Stimulated activated CD4-positive, alpha-beta T cell treated with anti-CD3 and anti-CD28 coated beads, TNF-alpha, amount 100 ng/mL, for 4 hours (primary cell): ENCODE data around the gene ARID4B.
"Not testable (repeated sequence)": the region's sequence is repeated elsewhere in the genome, so short reads cannot be mapped to it uniquely, and the experiment has no call there.

ENCODE experiments used
- DNase-seq, 3 experiments: peaks; one replicate each; pipeline ENCODE4 v3.0.0-alpha.2; 2020; ENCODE audit warnings: low read depth in 3 of 3

The ARID4B gene

DNA sequence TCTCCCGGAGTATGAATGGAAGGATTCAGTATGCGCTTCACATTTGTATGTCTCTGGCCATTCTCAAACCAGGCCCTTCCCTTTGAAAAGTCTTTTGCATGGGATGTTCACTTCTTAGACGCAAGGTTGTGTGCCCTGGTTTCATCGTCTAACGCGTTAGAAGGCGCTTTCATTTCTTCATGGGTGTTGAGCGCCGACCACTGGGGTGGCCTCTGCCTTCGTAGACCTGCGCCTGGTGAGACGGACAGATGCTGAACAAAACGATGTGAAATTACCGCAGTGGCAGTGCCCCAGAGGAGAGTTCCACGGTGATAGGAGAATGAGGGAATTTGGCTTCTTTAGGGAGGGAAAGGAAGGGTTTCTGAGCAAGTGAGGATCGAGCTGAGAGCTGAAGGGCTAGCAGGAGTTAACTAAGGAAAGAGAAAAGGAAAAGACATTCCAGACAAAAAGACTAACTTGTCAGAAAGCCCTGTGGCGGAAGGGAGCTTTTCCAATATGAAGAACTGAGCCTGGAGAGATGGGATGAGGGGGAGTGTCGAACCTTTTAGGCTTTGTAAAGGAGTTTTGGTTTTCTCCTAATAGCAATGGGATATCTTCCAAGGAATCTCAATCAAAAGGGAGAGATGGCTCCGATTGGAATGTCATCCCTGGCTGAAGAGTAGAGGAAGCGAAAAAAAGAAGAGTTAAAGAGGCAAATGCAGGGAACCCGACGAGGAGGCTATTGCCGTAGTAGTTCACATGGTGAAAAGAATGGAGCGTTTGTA, 1.3 kb upstream of the ARID4B start:
- peak in 2 of 3 experiments; percentile 9 to 13 for DNase-seq

DNA sequence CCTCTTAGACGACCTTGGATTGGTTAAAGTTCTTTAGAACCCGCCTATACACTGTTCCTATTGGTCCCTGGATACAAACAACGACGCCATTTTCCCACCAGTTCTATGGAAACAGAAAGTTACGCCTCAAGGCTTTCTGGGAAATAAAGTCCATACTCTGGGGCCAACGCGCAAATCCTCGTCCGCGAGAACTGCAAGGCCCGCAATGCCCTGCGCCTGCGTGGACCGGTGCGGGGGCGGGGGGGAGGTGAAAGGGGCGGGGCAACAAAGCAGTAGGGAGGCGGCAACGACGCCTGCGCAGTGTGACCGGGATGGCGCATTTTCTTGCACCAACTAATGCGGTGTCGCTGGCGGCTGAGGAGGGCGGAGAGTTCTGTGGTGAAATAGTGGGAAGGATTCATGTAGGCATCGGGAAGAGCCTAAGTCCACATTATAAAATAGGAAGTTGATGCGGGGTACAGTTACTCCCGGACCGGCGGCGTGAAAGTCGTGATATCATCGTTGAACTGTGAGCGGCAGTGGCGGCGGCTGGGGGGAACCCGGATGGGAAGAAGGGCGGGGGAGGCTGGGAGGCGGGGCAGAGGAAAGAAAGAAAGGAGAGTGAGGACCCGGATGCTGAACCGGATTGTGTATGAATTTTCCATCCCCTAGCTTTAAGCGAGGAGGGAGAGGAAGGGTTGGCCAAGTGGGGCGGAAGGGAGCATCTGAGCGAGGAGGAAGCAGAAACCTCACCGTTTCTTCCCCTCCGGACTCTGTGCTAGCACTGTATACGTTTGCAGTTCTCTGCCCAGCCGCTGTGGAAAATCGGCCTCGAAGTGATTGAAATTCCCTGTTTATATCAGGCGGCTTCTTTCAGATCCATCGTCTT, 526 bp upstream of the ARID4B start, which contains the start of gene GGPS1:
Gene GGPS1, plus strand, starts transcription at position 300 of the 868 bp plus-strand sequence. CDS start 6,695 bp downstream, outside the sequence.
- peak; percentile 99 for DNase-seq

DNA sequence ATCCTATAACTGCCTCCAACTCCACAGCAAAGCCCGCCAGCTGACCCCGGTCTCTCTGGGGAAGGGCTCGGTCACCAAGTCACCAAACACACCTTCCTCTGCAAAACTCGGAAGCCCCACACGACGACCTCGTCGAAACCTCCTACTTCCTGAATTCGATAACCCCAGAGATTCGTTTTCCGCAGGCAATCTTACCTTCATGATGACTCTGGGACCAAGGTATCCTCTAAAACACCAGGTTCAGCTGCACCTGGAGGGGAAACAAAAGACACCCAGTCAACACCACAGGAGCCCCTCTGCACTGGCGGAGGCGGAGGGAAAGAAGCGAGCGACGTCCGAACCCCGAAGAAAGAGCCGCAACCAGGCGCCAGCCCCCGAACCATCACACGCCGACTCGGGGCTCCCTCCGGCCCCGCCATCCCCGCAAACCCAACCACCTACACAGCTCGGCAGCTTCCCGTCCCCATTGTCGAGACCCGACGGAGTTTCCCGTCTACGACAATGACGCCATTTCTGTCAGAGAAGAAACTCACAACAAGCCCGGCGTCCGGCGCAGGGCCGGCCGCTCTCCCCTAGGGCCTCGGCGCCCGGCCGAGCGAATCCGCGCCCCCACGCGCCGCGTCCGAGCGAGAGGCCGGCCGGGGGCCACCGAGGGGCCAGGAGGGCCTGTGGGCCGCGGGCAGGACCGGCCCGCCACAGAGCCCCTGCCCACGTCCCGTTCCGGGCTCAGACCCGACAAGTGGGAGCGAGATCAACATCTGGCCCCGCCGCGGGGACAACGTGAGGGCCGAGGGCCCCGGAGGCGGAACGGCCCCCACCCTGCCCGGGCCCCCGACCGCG, 1.0 kb downstream of the ARID4B start:
- peak; percentile 25 to 40 (median 32) for DNase-seq

DNA sequence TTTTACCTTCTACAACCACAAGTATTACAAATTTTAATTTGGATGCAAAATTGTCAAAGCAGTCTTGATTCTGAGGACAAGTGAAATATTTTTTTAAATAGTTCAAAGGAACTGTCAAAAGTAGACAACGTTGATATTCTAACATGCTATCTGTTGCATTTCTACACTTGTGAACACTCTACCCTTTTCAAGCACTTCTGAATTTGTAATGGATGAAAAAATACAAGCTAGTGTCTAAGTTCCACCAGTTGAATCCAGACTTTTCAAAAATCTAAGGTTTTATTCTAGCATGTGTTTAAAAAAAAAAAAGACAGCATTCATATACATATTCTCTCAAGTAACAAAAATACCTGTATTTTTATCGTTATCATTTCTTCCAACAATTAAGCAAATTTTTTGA, 2.1 kb downstream of the ARID4B start:
- no peak for DNase-seq

DNA sequence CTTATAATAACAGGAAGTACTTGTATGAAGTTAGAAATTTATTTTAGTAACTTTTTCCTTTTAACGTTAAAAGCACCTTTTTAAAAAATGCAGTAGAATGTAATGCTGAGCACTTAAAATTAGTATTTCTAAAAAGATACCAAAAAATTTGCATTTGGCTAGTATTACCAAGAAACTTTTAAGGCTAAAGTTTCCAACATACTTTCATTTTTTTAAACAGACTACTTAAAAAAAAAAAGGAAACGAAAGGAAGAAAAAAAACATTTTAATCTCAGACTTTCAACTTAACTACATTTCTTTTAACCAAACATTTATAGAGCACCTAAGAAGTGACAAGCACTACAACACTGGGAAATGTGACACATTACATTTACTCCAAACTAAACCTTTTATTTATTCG, 2.8 kb downstream of the ARID4B start:
- no peak for DNase-seq

DNA sequence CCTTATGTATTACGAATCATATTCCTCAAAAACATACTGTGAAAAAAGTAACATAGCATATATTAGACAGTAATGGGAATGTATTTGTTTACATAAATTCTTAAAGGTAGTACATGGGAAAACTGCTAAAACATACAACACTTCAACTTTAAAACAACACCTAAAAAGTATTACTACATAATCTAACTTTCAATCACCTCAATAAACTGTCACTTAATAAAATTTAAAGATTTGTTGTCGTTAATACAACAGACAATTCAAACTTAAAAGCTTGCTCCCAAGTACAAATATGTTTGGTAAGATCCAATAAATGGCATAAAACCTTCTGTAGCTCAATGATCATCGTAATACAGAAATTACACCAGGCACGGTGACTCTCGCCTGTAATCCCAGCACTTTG, 3.7 kb downstream of the ARID4B start:
- no peak for DNase-seq

DNA sequence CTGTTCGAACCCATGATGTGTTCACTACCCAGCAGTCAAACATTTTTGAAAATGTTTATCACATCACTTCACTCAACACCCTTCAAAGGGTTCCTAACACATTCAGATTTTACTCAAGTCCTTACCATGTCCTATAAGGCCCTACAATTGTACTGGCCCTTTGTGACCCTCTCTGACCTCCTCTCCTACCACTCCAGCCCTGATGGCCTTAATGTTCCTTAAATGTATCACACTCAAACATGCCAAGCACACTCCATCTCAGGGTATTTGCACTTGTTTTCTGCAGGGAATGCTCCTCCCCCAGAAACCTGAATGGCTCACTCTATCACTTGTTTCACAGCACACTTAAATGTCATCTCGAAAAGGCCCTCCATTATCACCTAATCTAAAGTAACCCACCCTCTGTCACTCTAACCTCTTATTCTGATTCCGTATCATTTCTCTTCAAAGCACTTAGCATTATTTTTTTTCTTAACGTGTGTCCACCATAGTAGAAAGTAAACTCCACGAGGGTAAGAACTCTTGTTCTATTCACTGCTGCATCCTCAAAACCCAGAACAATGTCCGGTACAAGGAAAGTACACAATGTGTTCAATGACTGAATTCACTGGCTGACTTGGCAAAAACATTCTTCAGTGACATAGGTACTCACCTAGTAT, 7.3 kb downstream of the ARID4B start:
- no peak for DNase-seq

DNA sequence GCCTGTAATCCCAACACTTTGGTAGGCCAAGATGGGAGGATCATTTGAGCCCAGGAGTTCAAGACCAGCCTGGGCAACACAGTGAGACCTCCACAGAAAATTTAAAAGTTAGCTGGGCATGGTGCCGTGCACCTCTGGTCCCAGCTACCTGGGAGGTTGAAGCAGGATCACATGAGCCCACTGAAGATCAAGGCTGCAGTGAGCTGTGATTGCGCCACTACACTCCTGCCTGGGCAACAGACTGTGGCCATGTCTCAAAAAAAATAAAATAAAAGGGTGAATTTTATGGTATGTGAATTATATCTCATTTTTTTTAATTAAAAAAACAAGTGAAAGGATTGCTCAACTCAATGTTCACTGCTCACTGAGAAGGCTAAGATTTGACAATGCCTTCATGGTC, 8.7 kb downstream of the ARID4B start:
- DNase-seq, result no peak

DNA sequence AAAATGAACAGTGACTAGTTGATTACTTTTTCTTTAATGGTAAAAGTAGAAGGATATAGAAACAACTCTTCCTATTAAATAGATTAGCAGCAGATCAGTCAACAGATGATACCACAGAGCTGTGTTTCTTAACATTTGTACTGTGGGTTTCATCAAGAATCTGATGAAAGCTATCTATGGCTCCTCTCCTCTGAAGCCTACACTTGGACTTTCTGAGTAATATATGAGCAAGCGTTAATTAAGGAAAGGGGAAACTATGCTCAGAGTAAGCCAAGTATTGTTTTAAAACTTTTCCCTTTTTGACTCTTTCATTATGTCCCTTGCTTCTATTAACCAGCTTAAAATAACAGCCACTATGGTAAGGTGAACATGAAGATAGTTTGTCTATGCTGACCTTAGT, 10.8 kb downstream of the ARID4B start:
- no peak for DNase-seq

DNA sequence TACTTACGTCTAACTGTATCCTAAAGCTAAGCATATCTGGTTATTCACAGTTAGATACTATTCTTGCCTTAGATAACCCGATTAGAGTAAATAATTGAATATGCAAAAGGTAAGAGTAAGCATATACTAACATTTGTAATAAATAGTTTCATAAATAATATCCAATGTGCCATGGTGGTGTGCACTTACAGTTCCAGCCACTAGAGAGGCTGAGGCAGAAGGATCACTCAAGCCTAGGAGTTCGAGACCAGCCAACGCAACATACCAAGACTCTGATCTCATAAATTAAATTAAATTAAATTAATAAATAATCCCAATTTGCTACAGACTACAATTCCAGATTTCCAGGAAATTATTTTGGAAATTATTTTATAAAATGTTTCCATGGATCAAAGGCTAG, 12.2 kb downstream of the ARID4B start:
- DNase-seq, result no peak

DNA sequence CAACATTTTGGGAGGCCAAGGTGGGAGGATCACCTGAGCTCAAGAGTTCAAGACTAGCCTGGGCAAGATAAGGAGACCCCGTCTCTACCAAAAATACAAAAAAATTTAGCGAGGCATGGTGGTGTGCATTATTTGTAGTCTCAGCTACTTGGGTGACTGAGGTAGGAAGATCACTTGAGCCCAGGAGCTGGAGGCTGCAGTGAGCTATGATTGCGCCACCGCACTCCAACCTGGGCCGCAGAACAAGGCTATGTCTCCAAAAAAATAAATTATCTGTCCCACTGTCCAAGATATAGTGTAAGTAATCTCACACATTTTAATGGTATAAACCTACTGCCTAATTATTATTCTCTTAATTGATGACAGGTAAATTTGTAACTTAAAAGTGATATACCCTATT, 12.8 kb downstream of the ARID4B start:
- DNase-seq, result no peak

DNA sequence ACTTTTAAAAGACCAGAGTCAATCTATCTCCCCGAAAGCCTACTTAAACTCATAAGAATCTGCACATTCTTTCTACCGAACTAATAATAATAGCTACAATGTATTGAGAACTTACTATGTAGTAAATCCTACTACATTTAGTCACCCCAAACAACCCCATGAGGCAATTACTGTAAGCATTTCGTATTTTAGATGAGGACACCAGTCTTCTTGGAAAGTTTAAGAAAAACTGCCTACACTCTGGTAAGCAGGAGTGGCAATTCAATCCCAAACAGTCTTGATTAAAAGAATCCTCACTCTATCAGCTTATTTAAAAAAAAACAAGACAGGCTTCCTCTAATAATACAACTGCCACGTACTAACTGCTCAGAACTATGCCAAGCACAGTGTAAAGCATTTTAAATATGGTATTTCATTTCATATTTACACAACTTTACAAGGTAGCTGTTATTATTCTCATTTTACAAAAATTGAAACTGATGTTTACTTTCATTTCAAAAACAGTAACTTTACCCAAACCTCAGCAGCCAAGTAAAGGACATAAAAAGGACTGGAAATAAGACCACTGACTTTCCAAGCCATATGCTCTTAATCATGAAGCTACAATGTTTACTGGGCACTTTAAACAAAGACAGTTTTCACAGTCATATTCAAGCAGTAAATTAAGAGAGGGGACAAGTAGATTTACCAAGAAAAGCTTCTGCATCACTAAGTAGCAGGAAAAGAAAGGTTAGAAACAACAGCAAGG, 13.9 kb downstream of the ARID4B start:
- no peak for DNase-seq

DNA sequence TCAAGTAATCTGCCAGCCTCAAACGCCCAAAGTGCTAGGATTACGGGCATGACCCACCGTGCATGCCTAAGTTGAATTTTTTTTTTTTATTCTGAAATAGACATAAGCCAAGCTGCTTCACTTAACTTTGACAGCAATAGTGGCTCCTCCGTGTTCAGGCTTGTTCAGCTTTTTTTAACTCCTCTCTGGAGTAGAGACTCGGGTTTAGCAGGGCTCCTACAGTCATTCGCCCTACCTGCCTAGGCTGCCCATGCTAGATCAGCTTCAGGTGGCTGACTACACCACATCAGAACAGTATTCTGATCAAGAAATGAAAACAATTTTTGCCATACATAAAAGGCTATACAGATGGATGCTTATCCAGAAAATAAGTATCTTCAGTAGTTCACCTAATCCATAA, 14.7 kb downstream of the ARID4B start:
- DNase-seq, result no peak

DNA sequence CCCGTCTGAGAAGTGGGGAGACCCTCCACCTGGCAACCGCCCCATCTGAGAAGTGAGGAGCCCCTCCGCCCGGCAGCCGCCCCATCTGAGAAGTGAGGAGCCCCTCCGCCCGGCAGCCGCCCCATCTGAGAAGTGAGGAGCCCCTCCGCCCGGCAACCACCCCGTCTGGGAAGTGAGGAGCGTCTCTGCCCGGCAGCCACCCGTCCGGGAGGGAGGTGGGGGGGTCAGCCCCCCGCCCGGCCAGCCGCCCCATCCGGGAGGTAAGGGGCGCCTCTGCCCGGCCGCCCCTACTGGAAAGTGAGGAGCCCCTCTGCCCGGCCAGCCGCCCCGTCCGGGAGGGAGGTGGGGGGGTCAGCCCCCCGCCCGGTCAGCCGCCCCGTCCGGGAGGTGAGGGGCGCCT, 18.8 kb downstream of the ARID4B start:
- DNase-seq, result not testable (repeated sequence)

DNA sequence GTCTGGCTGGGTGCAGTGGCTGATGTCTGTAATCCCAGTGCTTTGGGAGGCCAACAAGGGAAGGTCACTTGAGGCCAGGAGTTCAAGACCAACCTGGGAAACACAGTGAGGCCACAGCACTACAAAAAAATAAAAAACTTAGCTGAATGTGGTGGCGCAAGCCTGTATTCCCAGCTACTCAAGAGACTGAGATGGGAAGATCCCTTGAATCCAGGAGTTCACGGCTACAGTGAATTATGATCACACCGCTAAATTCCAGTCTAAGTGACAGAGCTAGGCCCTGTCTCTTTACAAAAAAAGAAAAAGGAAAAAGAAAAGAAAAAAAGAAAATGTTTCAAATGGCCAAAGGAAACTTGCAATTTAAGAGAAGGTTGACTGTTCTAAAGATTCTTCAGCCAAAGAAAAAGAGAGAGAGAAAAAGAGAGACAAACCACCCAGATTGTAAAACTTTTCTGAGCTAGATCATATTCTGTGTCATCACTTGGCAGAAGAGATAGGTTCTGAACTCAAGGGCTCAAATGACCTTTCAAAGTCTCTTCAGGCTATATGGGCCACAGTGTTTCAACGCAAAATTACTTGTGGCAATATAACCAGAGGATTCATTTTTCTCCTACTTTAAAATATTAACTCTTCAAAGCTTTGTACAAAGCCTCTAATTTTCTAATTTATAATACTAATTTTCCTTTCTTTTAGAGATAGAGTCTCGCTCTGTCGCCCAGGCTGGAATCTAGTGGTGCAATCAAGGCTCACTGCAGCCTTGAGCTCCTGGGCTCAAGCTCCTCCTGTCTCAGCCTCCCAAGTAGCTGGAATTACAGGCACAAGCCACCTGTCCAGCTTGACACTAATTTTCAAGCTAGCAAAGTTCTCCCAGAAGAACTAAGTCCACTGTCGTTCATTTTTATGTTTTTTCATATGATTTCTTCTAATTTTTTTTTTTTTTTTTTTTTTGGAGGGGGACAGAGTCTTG, 20.5 kb downstream of the ARID4B start:
- DNase-seq, result no peak

DNA sequence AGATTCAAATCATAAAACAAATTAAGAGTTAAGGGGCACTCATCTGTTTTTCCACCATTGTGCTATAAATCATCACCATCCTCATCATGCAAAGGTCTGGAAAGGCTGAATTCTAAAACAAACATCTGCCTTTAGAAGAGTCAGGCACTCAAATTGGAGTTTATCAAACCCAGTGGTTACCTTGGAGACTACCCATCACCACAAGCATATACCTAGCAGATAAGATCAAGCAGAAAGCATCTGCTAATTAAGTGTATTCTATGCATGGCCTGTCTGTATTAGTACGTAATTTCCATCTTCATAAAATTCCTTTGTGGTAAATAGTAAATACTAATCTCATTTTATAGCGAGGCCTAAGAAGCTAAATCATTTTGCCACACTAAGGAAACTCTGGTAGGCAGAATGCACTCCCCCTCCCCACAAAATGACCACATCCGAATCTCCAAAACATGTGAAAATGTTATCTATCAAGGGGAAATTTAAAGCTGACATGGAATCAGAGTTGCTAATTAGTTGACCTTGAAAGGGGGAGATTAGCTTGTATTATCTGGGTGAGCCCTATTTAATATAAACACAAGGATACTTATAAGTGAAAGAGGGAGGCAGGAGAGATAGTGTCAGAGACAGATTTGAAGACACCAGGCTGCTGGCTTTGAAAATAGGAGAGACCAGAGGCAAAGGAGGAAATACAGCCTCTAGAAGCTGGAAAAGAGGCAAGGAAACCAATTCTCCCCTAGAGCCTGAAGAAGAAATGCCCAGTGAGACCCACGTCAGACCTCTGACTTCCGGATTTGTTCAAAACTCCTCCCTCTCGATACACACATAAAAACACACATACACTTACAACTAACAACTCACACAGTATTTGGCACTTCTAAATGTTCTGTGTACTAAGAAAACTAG, 23.2 kb downstream of the ARID4B start:
- no peak for DNase-seq

DNA sequence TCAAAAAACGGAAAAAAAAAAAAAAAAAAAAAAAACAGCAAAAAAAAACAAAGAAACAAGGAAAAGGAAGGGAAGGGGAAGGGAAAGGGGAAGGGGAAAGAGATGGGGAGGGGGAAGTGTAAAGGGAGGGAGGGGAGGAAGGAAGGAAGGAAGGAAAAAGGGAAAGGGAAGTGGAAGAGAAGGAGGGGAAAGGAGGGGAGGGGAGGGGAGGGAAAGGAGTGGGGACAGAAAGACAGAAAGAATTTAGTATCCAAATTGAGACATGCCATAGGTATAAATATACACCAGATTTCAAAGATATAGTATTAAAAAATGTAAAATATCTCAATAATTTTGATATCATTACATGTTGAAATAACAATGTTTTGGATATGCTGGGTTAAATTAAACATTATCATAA, 25.8 kb downstream of the ARID4B start:
- no peak for DNase-seq

DNA sequence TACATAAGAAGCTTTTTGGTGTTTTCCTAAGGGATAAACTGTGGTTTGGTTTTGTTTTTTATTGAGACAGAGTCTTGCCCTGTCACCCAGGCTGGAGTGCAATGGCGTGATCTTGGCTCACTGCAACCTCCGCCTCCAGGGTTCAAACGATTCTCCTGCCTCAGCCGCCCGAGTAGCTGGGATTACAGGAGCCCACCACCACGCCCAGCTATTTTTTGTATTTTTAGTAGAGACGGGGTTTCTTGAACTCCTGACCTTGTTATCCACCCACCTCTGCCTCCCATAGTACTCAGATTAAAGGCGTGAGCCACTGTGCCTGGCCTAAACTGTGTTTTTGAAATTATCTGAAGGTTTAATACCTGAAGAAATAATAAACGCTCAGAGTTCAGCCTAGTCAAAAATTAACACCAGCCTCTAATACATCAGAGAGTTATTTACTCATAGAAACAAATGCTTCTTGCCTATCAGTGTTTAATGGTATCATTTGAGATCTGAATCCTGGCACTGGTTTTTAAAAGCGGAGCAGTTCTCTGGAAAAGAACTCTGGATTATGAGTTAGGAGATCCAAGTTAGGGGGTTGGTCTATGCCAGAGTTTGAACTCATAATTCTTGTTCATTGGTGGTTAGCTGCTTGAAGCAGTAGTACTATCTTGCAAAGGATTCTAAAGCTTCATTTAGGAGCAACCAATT, 28.7 kb downstream of the ARID4B start:
- DNase-seq, result no peak
